ENCODE results near the gene FOXK1.
"Not testable (repeated sequence)": the region's sequence is repeated elsewhere in the genome, so short reads cannot be mapped to it uniquely, and the experiment has no call there.

FOXK1 gene

GRCh38 chr7:4689668-4690067 lies 7.6 kb downstream of the FOXK1 start:
- Histone ChIP-seq H3K4me3 (ENCODE audit: low read length) (no peak overlapping the region), H3K9me3 (ENCODE audit: insufficient read depth, low read depth, low read length) (no peaks in the 10 kb centered on the region), H3K27ac (ENCODE audit: low read length) (no peak overlapping the region), H3K36me3 (ENCODE audit: insufficient read depth, low read depth, low read length) (no peaks in the 10 kb centered on the region), H3K9ac (ENCODE audit: low read depth, low read length) (no peak overlapping the region), H3K4me1 (ENCODE audit: insufficient read depth, low read length) (no peaks in the 10 kb centered on the region), H3K27me3 (ENCODE audit: insufficient read depth, low read length) (no peaks in the 10 kb centered on the region)

DNA sequence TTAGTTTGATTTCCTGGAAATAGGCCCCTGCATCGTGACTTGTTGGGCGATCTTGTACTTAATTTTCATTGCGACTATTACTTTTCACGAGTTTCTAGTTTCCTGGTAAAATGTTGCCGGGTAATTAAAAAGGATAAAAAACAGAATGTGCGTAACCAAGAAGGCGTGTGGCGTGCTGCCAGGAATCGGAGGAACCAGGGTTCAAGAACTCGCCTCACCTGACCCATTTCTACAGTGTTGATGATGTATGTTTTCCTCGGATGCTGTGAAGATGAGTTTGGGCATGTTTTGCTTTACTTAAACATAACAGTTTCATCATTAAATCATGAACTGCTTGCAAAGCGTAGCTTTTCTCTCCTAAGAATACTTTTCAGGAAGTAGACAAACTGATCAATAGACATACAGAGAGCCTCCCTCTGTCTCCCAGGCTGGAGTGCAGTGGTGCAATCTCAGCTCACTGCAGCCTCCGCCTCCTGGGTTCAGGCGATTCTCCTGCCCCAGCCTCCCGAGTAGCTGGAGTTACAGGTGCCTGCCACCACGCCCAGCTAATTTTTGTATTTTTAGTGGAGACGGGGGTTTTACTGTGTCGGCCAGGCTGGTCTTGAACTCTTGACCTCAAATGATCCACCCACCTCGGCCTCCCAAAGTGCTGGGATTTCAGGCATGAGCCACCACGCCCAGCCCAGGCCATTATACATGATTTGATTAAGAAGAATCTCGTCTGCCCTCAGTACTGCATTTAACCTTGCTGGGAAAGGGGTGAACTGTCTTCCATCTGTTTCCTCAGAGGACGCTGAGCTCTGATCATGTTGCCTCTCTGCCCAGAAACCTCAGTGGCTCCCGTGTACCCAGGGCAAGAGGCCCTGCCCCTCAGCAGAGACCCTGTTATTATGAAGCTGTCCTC lies 9.1 kb downstream of the FOXK1 start:
- H3K9me3 ChIP-seq (ENCODE audit: insufficient read depth, low read depth, low read length), result no peaks in the 10 kb centered on the region

GRCh38 chr7:4692055-4692454 lies 10.0 kb downstream of the FOXK1 start:
- Histone ChIP-seq H3K9ac (ENCODE audit: low read depth, low read length) (no peak overlapping the region), H3K27ac (ENCODE audit: low read length) (no peak overlapping the region), H3K4me3 (ENCODE audit: low read length) (no peak overlapping the region), H3K27me3 (ENCODE audit: insufficient read depth, low read length) (no peaks in the 10 kb centered on the region), H3K4me1 (ENCODE audit: insufficient read depth, low read length) (no peaks in the 10 kb centered on the region), H3K36me3 (ENCODE audit: insufficient read depth, low read depth, low read length) (no peaks in the 10 kb centered on the region), H3K9me3 (ENCODE audit: insufficient read depth, low read depth, low read length) (no peaks in the 10 kb centered on the region)

More for the DNA sequence above, 9.1 kb downstream of the FOXK1 start:
- Histone ChIP-seq H3K36me3 (ENCODE audit: insufficient read depth, low read depth, low read length) (no peaks in the 10 kb centered on the region), H3K27me3 (ENCODE audit: insufficient read depth, low read length) (no peaks in the 10 kb centered on the region), H3K4me3 (ENCODE audit: low read length) (no peak overlapping the region), H3K27ac (ENCODE audit: low read length) (no peak overlapping the region), H3K4me1 (ENCODE audit: insufficient read depth, low read length) (no peaks in the 10 kb centered on the region), H3K9ac (ENCODE audit: low read depth, low read length) (no peak overlapping the region)

- H3K27ac ChIP-seq (ENCODE audit: low read length), result not testable (repeated sequence)
These were observed 10.5 kb downstream of the FOXK1 start for GRCh38 chr7:4692622-4693021.

GRCh38 chr7:4693152-4693551 lies 11.1 kb downstream of the FOXK1 start:
- no peak overlapping the region for H3K27ac ChIP-seq (ENCODE audit: low read length)
- no peak overlapping the region for H3K9ac ChIP-seq (ENCODE audit: low read depth, low read length)
- H3K9me3 ChIP-seq (ENCODE audit: insufficient read depth, low read depth, low read length), result no peaks in the 10 kb centered on the region
- no peak overlapping the region for H3K4me3 ChIP-seq (ENCODE audit: low read length)
- no peaks in the 10 kb centered on the region for H3K27me3 ChIP-seq (ENCODE audit: insufficient read depth, low read length)
- no peaks in the 10 kb centered on the region for H3K36me3 ChIP-seq (ENCODE audit: insufficient read depth, low read depth, low read length)
- H3K4me1 ChIP-seq (ENCODE audit: insufficient read depth, low read length), result no peaks in the 10 kb centered on the region

More at GRCh38 chr7:4692622-4693021, 10.5 kb downstream of the FOXK1 start:
- not testable (repeated sequence) for H3K9me3 ChIP-seq (ENCODE audit: insufficient read depth, low read depth, low read length); H3K27me3 ChIP-seq (ENCODE audit: insufficient read depth, low read length); H3K36me3 ChIP-seq (ENCODE audit: insufficient read depth, low read depth, low read length); H3K9ac ChIP-seq (ENCODE audit: low read depth, low read length); H3K4me3 ChIP-seq (ENCODE audit: low read length); H3K4me1 ChIP-seq (ENCODE audit: insufficient read depth, low read length)

DNA sequence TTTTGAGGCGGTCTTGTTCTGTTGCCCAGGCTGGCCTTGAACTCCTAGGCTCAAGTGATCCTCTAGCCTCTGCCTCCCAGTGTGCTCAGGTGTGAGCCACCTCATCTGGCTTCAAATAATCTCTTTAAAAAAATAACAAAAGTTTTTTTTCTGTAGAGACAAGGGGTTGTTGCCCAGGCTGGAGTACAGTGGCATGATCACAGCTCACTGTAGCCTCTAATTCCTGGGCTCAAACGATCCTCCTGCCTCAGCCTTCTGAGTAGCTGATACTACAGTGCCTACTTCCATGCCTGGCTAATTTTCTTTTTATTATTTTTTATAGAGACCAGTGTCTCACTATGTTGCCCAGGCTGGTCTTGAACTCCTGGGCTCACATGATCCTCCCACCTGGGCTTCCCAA lies 11.7 kb downstream of the FOXK1 start:
- H3K9me3 ChIP-seq (ENCODE audit: insufficient read depth, low read depth, low read length), result no peaks in the 10 kb centered on the region
- no peaks in the 10 kb centered on the region for H3K4me1 ChIP-seq (ENCODE audit: insufficient read depth, low read length)
- H3K27me3 ChIP-seq (ENCODE audit: insufficient read depth, low read length), result no peaks in the 10 kb centered on the region
- no peak overlapping the region for H3K4me3 ChIP-seq (ENCODE audit: low read length)
- H3K9ac ChIP-seq (ENCODE audit: low read depth, low read length), result no peak overlapping the region
- H3K36me3 ChIP-seq (ENCODE audit: insufficient read depth, low read depth, low read length), result no peaks in the 10 kb centered on the region
- H3K27ac ChIP-seq (ENCODE audit: low read length), result no peak overlapping the region

- Histone ChIP-seq H3K4me3 (ENCODE audit: low read length) (no peak overlapping the region), H3K4me1 (ENCODE audit: insufficient read depth, low read length) (no peaks in the 10 kb centered on the region), H3K27ac (ENCODE audit: low read length) (no peak overlapping the region), H3K9ac (ENCODE audit: low read depth, low read length) (no peak overlapping the region), H3K9me3 (ENCODE audit: insufficient read depth, low read depth, low read length) (no peaks in the 10 kb centered on the region), H3K36me3 (ENCODE audit: insufficient read depth, low read depth, low read length) (no peaks in the 10 kb centered on the region), H3K27me3 (ENCODE audit: insufficient read depth, low read length) (no peaks in the 10 kb centered on the region)
These were observed 12.2 kb downstream of the FOXK1 start for GRCh38 chr7:4694305-4694704.

GRCh38 chr7:4698707-4699275 lies 16.7 kb downstream of the FOXK1 start:
- Histone ChIP-seq H3K27me3 (ENCODE audit: insufficient read depth, low read length) (peaks cover 24% of the 10 kb centered on the region), H3K27ac (ENCODE audit: low read length) (no peak overlapping the region), H3K9ac (ENCODE audit: low read depth, low read length) (no peak overlapping the region), H3K4me3 (ENCODE audit: low read length) (no peak overlapping the region), H3K4me1 (ENCODE audit: insufficient read depth, low read length) (no peaks in the 10 kb centered on the region), H3K9me3 (ENCODE audit: insufficient read depth, low read depth, low read length) (no peaks in the 10 kb centered on the region), H3K36me3 (ENCODE audit: insufficient read depth, low read depth, low read length) (no peaks in the 10 kb centered on the region)

DNA sequence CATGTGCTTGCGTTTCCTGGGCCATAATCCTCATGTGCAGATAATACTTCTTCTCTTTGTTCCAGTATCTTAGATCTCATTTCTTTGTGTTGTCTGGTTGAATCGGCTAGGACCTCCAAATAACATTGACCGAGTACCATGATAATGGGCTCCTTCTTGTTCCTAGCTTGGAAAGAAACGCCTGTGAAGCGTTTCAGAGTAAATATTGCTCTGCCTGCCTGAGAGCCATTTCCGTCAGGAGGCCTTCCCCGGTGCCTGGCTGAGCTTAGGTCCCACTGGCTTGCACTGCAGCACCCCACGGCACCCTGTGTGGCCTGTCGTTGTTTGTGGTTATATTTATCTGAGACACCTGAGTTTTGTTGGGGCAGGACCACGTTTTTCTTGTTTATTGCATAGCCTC lies 17.7 kb downstream of the FOXK1 start:
- Histone ChIP-seq H3K9ac (ENCODE audit: low read depth, low read length) (no peak overlapping the region), H3K27me3 (ENCODE audit: insufficient read depth, low read length) (peaks cover 35% of the 10 kb centered on the region), H3K27ac (ENCODE audit: low read length) (no peak overlapping the region), H3K36me3 (ENCODE audit: insufficient read depth, low read depth, low read length) (no peaks in the 10 kb centered on the region), H3K9me3 (ENCODE audit: insufficient read depth, low read depth, low read length) (no peaks in the 10 kb centered on the region), H3K4me3 (ENCODE audit: low read length) (no peak overlapping the region), H3K4me1 (ENCODE audit: insufficient read depth, low read length) (no peaks in the 10 kb centered on the region)

DNA sequence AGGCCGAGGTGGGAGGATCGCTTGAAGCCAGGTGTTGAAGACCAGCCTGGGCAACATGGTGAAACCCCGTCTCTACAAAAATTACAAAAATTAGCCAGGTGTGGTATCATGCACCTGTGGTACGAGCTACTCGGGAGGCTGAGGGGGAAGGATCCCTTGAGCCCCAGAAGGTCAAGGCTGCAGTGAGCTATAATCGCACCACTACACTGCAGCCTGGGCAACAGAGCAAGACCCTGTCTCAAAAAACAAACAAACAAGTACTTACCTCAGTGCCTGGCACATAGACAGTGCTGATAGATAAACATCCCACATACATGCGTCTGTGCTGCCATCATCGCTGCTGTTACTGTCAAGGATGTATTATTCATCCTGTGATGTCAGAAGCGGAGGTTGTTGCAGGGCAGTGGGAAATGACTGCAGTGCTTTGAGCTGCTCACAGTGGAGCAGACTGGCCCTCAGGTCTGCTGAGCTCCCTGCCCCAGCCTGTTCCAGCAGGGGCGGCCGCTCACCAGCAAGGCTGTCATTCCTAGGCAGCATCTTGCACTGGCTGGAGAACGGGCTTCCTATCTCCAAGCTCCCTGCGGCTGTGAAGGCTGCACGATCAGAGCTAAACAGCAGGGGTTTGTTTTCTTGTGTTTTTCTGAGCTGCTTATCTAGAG lies 18.6 kb downstream of the FOXK1 start:
- Histone ChIP-seq H3K9ac (ENCODE audit: low read depth, low read length) (no peak overlapping the region), H3K4me1 (ENCODE audit: insufficient read depth, low read length) (no peaks in the 10 kb centered on the region), H3K9me3 (ENCODE audit: insufficient read depth, low read depth, low read length) (no peaks in the 10 kb centered on the region), H3K27ac (ENCODE audit: low read length) (no peak overlapping the region), H3K36me3 (ENCODE audit: insufficient read depth, low read depth, low read length) (no peaks in the 10 kb centered on the region), H3K27me3 (ENCODE audit: insufficient read depth, low read length) (peaks cover 43% of the 10 kb centered on the region), H3K4me3 (ENCODE audit: low read length) (no peak overlapping the region)

- Histone ChIP-seq H3K36me3 (ENCODE audit: insufficient read depth, low read depth, low read length) (no peaks in the 10 kb centered on the region), H3K4me1 (ENCODE audit: insufficient read depth, low read length) (peaks cover 17% of the 10 kb centered on the region; the same call in 1 of the 2 replicates), H3K27ac (ENCODE audit: low read length) (no peak overlapping the region), H3K4me3 (ENCODE audit: low read length) (no peak overlapping the region), H3K9ac (ENCODE audit: low read depth, low read length) (no peak overlapping the region), H3K9me3 (ENCODE audit: insufficient read depth, low read depth, low read length) (no peaks in the 10 kb centered on the region), H3K27me3 (ENCODE audit: insufficient read depth, low read length) (peaks cover 66% of the 10 kb centered on the region)
These were observed 20.9 kb downstream of the FOXK1 start for GRCh38 chr7:4702961-4703512.

Measured in iPS-20b (cell line).